Measurements from ENCODE around the gene DFFB.

DNA sequence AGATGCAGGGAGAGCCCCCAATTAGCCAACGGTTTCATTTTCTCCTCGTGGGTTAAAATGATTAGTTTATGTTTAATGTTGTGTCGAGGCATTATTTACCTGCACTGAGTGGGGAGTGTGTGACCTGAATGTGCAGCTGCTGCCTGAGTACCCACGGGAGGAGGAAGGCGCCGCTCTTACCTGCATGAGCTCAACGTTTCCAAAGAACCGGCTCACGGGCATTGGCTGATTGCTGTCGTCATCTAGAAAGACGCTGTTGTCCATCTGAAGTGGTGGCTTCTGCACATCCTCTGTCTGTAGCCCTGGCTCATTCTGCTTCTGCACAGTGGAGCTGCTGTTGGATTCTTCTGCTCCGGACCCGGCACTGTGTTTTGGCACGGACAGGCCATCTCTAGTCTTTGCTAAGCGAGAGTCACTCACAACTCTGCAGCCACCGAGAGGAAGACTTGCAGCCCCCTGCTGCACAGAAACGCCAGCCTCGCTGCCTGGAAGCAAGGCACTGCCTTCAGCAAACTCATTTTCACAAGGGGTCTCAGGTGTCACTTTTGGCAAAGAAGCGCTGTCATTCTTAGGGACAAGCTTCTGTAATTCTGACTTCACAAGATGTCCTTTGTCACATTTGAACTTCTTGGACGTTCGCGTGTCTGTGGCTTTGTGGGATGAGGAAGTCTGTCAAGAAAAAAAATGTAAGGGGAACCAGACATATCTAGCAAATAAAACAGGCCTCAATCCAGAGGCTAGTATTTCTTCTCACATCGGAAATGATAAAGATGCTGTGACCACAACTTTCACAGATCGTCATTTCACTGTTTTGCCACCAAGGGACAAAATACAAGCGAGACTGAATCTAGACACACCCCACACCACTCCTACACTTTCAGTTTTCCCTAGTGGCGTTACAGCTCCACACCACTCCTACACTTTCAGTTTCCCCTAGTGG, 33.4 kb downstream of the DFFB start:
- TF ChIP-seq MYC (IDR thresholded peaks at IDR 0.05; ENCODE audit: low read depth, low read length) (no peak), GATA2 (IDR thresholded peaks at IDR 0.05; ENCODE audit: insufficient read depth, insufficient read length, low read depth, low read length) (no peak), POLR2A (IDR thresholded peaks at IDR 0.05; ENCODE audit: low read depth, low read length) (no peak), EZH2 (IDR thresholded peaks at IDR 0.05; ENCODE audit: borderline replicate concordance, low read depth, low read length, severe bottlenecking) (no peak)
- TF ChIP-seq, protein P1, sequence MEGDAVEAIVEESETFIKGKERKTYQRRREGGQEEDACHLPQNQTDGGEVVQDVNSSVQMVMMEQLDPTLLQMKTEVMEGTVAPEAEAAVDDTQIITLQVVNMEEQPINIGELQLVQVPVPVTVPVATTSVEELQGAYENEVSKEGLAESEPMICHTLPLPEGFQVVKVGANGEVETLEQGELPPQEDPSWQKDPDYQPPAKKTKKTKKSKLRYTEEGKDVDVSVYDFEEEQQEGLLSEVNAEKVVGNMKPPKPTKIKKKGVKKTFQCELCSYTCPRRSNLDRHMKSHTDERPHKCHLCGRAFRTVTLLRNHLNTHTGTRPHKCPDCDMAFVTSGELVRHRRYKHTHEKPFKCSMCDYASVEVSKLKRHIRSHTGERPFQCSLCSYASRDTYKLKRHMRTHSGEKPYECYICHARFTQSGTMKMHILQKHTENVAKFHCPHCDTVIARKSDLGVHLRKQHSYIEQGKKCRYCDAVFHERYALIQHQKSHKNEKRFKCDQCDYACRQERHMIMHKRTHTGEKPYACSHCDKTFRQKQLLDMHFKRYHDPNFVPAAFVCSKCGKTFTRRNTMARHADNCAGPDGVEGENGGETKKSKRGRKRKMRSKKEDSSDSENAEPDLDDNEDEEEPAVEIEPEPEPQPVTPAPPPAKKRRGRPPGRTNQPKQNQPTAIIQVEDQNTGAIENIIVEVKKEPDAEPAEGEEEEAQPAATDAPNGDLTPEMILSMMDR (IDR thresholded peaks at IDR 0.05; ENCODE audit: extremely low read depth in 1 of 2, insufficient read depth in 1 of 2, low read depth in 1 of 2, low read length in 2 of 2) = no peak
